Liver (tissue), 9 donors: ENCODE measurements around the gene ACVR1C. TPM values are rescaled to one million over a fixed set of nuclear protein-coding genes. Genes with fewer than 3 reads are reported as not detected.

ENCODE experiments used
- DNase-seq: peaks from one replicate; pipeline ENCODE4 v3.0.0-alpha.2; 2017; ENCODE audit warnings: low spot score
- H3K27ac ChIP-seq, 2 donors: one replicate each; pipeline ENCODE4 v1.7.0; 2013; ENCODE audit warnings: inconsistent platforms in 2 of 2, low read length in 2 of 2, control low read depth in 1 of 2, low read depth in 1 of 2, mild to moderate bottlenecking in 1 of 2
- H3K27me3 ChIP-seq, 4 donors: one replicate each; pipeline versions ENCODE4 v1.6.1 to v1.7.0; 2013; ENCODE audit warnings: low read length in 3 of 4, inconsistent platforms in 1 of 4, mild to moderate bottlenecking in 1 of 4, moderate library complexity in 1 of 4; ENCODE audit not compliant: control insufficient read depth in 4 of 4, insufficient read depth in 4 of 4
- H3K36me3 ChIP-seq, 4 donors: one replicate each; pipeline versions ENCODE4 v1.6.1 to v1.7.0; 2013; ENCODE audit warnings: low read length in 3 of 4, mild to moderate bottlenecking in 3 of 4, low read depth in 1 of 4, moderate library complexity in 1 of 4; ENCODE audit not compliant: control insufficient read depth in 4 of 4, insufficient read depth in 3 of 4
- H3K4me1 ChIP-seq, 4 donors: one replicate each; pipeline versions ENCODE4 v1.6.1 to v1.7.0; 2013; ENCODE audit warnings: low read length in 3 of 4, mild to moderate bottlenecking in 3 of 4, moderate library complexity in 1 of 4; ENCODE audit not compliant: control insufficient read depth in 4 of 4, insufficient read depth in 4 of 4
- H3K4me3 ChIP-seq, 3 donors: one replicate each; pipeline versions ENCODE4 v1.6.1 to v1.7.0; 2013; ENCODE audit warnings: low read length in 3 of 3, control low read depth in 1 of 3, low read depth in 1 of 3, mild to moderate bottlenecking in 1 of 3
- H3K9ac ChIP-seq, 2 donors: one replicate each; pipeline ENCODE4 v1.7.0; 2013; ENCODE audit warnings: low read length in 2 of 2, mild to moderate bottlenecking in 2 of 2, moderate library complexity in 2 of 2, control low read depth in 1 of 2, low read depth in 1 of 2
- H3K9me3 ChIP-seq, 4 donors: one replicate each; pipeline versions ENCODE4 v1.6.1 to v1.7.0; 2013; ENCODE audit warnings: low read length in 3 of 4; ENCODE audit not compliant: control insufficient read depth in 4 of 4
- EGR1 ChIP-seq, 2 donors: IDR thresholded peaks; 2 replicates each; pipeline ENCODE4 v1.6.1; 2016 to 2018; ENCODE audit warnings: antibody characterized with exemption in 2 of 2, low read depth in 2 of 2
- FOXA1 ChIP-seq: IDR thresholded peaks from 2 replicates; pipeline ENCODE4 v1.6.1; 2016; ENCODE audit warnings: antibody characterized with exemption
- FOXA2 ChIP-seq: IDR thresholded peaks from 2 replicates; pipeline ENCODE4 v1.6.1; 2016; ENCODE audit warnings: antibody characterized with exemption
- GABPA ChIP-seq, 2 donors: IDR thresholded peaks in 1 of 2; conservative IDR thresholded peaks in 1 of 2; 2 replicates each; pipeline ENCODE4 v1.6.1; 2016; ENCODE audit warnings: antibody characterized with exemption in 2 of 2, mild to moderate bottlenecking in 1 of 2, moderate library complexity in 1 of 2
- HNF4A ChIP-seq, 2 donors: conservative IDR thresholded peaks; 2 replicates each; pipeline ENCODE4 v1.6.1; 2016; ENCODE audit warnings: antibody characterized with exemption in 2 of 2, mild to moderate bottlenecking in 2 of 2
- HNF4G ChIP-seq: IDR thresholded peaks from 2 replicates; pipeline ENCODE4 v1.6.1; 2016; ENCODE audit warnings: antibody characterized with exemption
- JUND ChIP-seq, 2 donors: IDR thresholded peaks; 2 replicates each; pipeline ENCODE4 v1.6.1; 2016; ENCODE audit warnings: antibody characterized with exemption in 2 of 2
- NR2F2 ChIP-seq: IDR thresholded peaks from 2 replicates; pipeline ENCODE4 v1.6.1; 2016; ENCODE audit warnings: antibody characterized with exemption
- RAD21 ChIP-seq, 2 donors: IDR thresholded peaks; 2 replicates each; pipeline ENCODE4 v1.6.1; 2016; ENCODE audit warnings: antibody characterized with exemption in 2 of 2, mild to moderate bottlenecking in 2 of 2
- RXRA ChIP-seq, 2 donors: IDR thresholded peaks; 2 replicates each; pipeline ENCODE4 v1.6.1; 2017 to 2018; ENCODE audit warnings: antibody characterized with exemption in 2 of 2, mild to moderate bottlenecking in 1 of 2
- SP1 ChIP-seq: IDR thresholded peaks from 2 replicates; pipeline ENCODE4 v1.6.1; 2018; ENCODE audit warnings: antibody characterized with exemption, mild to moderate bottlenecking
- TAF1 ChIP-seq: conservative IDR thresholded peaks from 2 replicates; pipeline ENCODE4 v1.6.1; 2016; ENCODE audit warnings: antibody characterized with exemption, mild to moderate bottlenecking
- YY1 ChIP-seq: IDR thresholded peaks from 2 replicates; pipeline ENCODE4 v1.6.1; 2016; ENCODE audit warnings: antibody characterized with exemption, mild to moderate bottlenecking
- WGBS: extraction: QIAGEN DNeasy Blood & Tissue Kit; methylation state at CpG from one replicate; pipeline ENCODE4 v1.1.7; 2013; 5-methylcytosine and 5-hydroxymethylcytosine counted together
- polyA plus RNA-seq, 2 donors: library from polyadenylated mRNA; stranded (reverse) in 1 of 2; unstranded in 1 of 2; fragments of 200-250 nt in 1 of 2; fragments of >200 nt in 1 of 2; fragmentation: Nextera tagmentation in 1 of 2; extraction: Ambion mirVana in 1 of 2; gene quantifications; one replicate each; pipeline versions ENCODE4 v1.2.1 to v1.2.3, GENCODE V29; 2013 to 2015
- total RNA-seq, 2 donors: library from RNA; depleted of rRNA; stranded (reverse); fragments of >200 nt; gene quantifications; one replicate each; pipeline ENCODE4 v1.2.3, GENCODE V29; 2014
- TF ChIP-seq, protein P1 (sequence below): IDR thresholded peaks from 2 replicates; pipeline ENCODE4 v1.6.1; 2016; ENCODE audit warnings: antibody characterized with exemption
- TF ChIP-seq, protein P2 (sequence below): IDR thresholded peaks from 2 replicates; pipeline ENCODE4 v1.6.1; 2016; ENCODE audit warnings: antibody characterized with exemption
- TF ChIP-seq, protein P3 (sequence below): IDR thresholded peaks from 2 replicates; pipeline ENCODE4 v1.6.1; 2016; ENCODE audit warnings: antibody characterized with exemption
- TF ChIP-seq, protein P4 (sequence below): IDR thresholded peaks from 2 replicates; pipeline ENCODE4 v1.6.1; 2016; ENCODE audit warnings: antibody characterized with exemption, mild to moderate bottlenecking
- TF ChIP-seq, protein P5 (sequence below): fragments of 150-350 bp; IDR thresholded peaks from 2 replicates; pipeline ENCODE4 v1.5.1; 2017; ENCODE audit warnings: improper control_type of control experiment, low read depth, low read length; ENCODE audit not compliant: missing input control
- donor health status: healthy.
- donor health status: healthy.
- donor health status: healthy.
- donor health status: healthy.
- donor health status: healthy.

ACVR1C gene
- total and polyA plus RNA-seq, 4 donors, result 0.19 to 2.5 (median 0.73) TPM

DNA sequence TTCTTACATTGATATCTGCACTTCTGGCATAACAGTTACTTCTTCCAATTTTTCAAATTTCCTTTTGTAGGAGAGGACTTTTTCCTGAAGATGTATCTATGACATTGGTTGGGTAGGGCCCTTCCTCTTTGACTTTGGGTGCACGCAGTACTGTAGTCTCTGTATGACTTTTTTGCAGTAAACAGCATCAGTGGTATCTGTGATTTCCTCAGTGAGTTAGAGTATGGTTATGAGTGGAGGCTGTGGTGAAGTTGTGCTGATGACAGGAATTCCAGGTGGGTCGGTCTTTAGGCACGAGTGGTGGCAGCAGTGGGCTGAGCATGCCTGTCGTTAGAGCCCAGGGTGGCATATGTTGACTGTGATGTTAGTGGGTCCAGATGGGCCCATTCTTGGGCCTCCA lies 17.6 kb downstream of the ACVR1C start:
- H3K9me3 ChIP-seq, result no peaks in the 10 kb centered on the region
- no peak for DNase-seq
- H3K4me1 ChIP-seq, result no peaks in the 10 kb centered on the region
- H3K27me3 ChIP-seq, result no peaks in the 10 kb centered on the region
- WGBS, result 96% methylated on average over 4 of the region's 4 CpGs
- TF ChIP-seq YY1, result no peak
- TF ChIP-seq JUND (IDR thresholded peaks at IDR 0.05), result no peak
- TF ChIP-seq EGR1 (IDR thresholded peaks at IDR 0.05; ENCODE audit: low read depth in 2 of 2), result no peak
- no peak for TF ChIP-seq FOXA1
- TF ChIP-seq FOXA2, result no peak
- no peak for TF ChIP-seq RAD21 (IDR thresholded peaks at IDR 0.05)
- TF ChIP-seq NR2F2, result no peak
- TF ChIP-seq GABPA (IDR thresholded peaks at IDR 0.05 in 1 of 2, conservative IDR thresholded peaks at IDR 0.05 in 1 of 2), result no peak
- TF ChIP-seq, protein P1, sequence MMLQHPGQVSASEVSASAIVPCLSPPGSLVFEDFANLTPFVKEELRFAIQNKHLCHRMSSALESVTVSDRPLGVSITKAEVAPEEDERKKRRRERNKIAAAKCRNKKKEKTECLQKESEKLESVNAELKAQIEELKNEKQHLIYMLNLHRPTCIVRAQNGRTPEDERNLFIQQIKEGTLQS, result no peak
- TF ChIP-seq RXRA (IDR thresholded peaks at IDR 0.05), result no peak
- TF ChIP-seq, protein P2, sequence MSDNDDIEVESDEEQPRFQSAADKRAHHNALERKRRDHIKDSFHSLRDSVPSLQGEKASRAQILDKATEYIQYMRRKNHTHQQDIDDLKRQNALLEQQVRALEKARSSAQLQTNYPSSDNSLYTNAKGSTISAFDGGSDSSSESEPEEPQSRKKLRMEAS, result no peak
- no peak for TF ChIP-seq HNF4A (conservative IDR thresholded peaks at IDR 0.05)
- TF ChIP-seq HNF4G, result no peak
- TF ChIP-seq, protein P3, sequence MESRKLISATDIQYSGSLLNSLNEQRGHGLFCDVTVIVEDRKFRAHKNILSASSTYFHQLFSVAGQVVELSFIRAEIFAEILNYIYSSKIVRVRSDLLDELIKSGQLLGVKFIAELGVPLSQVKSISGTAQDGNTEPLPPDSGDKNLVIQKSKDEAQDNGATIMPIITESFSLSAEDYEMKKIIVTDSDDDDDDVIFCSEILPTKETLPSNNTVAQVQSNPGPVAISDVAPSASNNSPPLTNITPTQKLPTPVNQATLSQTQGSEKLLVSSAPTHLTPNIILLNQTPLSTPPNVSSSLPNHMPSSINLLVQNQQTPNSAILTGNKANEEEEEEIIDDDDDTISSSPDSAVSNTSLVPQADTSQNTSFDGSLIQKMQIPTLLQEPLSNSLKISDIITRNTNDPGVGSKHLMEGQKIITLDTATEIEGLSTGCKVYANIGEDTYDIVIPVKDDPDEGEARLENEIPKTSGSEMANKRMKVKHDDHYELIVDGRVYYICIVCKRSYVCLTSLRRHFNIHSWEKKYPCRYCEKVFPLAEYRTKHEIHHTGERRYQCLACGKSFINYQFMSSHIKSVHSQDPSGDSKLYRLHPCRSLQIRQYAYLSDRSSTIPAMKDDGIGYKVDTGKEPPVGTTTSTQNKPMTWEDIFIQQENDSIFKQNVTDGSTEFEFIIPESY, result no peak
- TF ChIP-seq, protein P4, sequence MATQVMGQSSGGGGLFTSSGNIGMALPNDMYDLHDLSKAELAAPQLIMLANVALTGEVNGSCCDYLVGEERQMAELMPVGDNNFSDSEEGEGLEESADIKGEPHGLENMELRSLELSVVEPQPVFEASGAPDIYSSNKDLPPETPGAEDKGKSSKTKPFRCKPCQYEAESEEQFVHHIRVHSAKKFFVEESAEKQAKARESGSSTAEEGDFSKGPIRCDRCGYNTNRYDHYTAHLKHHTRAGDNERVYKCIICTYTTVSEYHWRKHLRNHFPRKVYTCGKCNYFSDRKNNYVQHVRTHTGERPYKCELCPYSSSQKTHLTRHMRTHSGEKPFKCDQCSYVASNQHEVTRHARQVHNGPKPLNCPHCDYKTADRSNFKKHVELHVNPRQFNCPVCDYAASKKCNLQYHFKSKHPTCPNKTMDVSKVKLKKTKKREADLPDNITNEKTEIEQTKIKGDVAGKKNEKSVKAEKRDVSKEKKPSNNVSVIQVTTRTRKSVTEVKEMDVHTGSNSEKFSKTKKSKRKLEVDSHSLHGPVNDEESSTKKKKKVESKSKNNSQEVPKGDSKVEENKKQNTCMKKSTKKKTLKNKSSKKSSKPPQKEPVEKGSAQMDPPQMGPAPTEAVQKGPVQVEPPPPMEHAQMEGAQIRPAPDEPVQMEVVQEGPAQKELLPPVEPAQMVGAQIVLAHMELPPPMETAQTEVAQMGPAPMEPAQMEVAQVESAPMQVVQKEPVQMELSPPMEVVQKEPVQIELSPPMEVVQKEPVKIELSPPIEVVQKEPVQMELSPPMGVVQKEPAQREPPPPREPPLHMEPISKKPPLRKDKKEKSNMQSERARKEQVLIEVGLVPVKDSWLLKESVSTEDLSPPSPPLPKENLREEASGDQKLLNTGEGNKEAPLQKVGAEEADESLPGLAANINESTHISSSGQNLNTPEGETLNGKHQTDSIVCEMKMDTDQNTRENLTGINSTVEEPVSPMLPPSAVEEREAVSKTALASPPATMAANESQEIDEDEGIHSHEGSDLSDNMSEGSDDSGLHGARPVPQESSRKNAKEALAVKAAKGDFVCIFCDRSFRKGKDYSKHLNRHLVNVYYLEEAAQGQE, result no peak
- TF ChIP-seq SP1, result no peak
- no peak for TF ChIP-seq TAF1
- TF ChIP-seq, protein P5, sequence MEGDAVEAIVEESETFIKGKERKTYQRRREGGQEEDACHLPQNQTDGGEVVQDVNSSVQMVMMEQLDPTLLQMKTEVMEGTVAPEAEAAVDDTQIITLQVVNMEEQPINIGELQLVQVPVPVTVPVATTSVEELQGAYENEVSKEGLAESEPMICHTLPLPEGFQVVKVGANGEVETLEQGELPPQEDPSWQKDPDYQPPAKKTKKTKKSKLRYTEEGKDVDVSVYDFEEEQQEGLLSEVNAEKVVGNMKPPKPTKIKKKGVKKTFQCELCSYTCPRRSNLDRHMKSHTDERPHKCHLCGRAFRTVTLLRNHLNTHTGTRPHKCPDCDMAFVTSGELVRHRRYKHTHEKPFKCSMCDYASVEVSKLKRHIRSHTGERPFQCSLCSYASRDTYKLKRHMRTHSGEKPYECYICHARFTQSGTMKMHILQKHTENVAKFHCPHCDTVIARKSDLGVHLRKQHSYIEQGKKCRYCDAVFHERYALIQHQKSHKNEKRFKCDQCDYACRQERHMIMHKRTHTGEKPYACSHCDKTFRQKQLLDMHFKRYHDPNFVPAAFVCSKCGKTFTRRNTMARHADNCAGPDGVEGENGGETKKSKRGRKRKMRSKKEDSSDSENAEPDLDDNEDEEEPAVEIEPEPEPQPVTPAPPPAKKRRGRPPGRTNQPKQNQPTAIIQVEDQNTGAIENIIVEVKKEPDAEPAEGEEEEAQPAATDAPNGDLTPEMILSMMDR, result no peak
- H3K9ac ChIP-seq, result no peak overlapping the region
- H3K27ac ChIP-seq, result no peak overlapping the region
- no peaks in the 10 kb centered on the region for H3K36me3 ChIP-seq
- no peak overlapping the region for H3K4me3 ChIP-seq
